Measurements from ENCODE around the gene TRIM44.

TRIM44 gene

GRCh38 chr11:35839368-35840161 lies 177.0 kb downstream of the TRIM44 start:
- Histone ChIP-seq H3K36me3 (ENCODE audit: insufficient read depth, low read length) (no peaks in the 10 kb centered on the region), H3K9ac (ENCODE audit: low read depth, low read length) (no peak overlapping the region), H3K4me1 (ENCODE audit: control insufficient read depth, insufficient read depth, low read length) (no peaks in the 10 kb centered on the region), H3K27me3 (ENCODE audit: control insufficient read depth, insufficient read depth, low read length) (no peaks in the 10 kb centered on the region), H3K4me3 (ENCODE audit: low read length) (no peak overlapping the region), H3K9me3 (replicated peaks; ENCODE audit: low read length) (no peaks in the 10 kb centered on the region), H3K4me2 (ENCODE audit: low read length) (no peak overlapping the region)

- H3K9ac ChIP-seq (ENCODE audit: low read depth, low read length), result no peak overlapping the region
- H3K4me1 ChIP-seq (ENCODE audit: control insufficient read depth, insufficient read depth, low read length), result no peaks in the 10 kb centered on the region
- H3K27me3 ChIP-seq (ENCODE audit: control insufficient read depth, insufficient read depth, low read length), result peaks cover 2% of the 10 kb centered on the region
- no peaks in the 10 kb centered on the region for H3K9me3 ChIP-seq (replicated peaks; ENCODE audit: low read length)
- no peak overlapping the region for H3K4me2 ChIP-seq (ENCODE audit: low read length)
- H3K36me3 ChIP-seq (ENCODE audit: insufficient read depth, low read length), result no peaks in the 10 kb centered on the region
- no peak overlapping the region for H3K4me3 ChIP-seq (ENCODE audit: low read length)
Measured at GRCh38 chr11:35841733-35842132, 179.2 kb downstream of the TRIM44 start.

GRCh38 chr11:35842958-35843357 lies 180.4 kb downstream of the TRIM44 start:
- H3K4me1 ChIP-seq (ENCODE audit: control insufficient read depth, insufficient read depth, low read length), result no peaks in the 10 kb centered on the region
- peaks cover 13% of the 10 kb centered on the region for H3K27me3 ChIP-seq (ENCODE audit: control insufficient read depth, insufficient read depth, low read length)
- H3K9ac ChIP-seq (ENCODE audit: low read depth, low read length), result no peak overlapping the region

DNA sequence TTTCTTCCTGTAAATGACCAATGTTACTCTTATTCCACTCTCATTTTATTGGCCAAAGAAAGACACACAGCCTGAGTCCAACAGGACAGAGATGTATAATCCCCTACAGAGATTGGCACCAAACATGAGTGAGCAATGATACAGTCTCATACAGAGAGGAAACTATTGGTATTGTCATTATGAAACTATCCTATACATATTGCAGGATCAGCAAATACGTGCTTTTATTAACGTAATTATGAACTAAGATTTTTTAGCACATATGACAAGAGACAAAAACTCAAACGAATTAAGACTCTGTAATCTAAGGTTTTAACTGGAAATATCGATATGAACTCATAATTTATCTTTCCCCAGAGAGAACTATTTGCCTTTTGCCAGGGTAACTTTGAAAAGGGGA lies 182.0 kb downstream of the TRIM44 start:
- no peak overlapping the region for H3K4me2 ChIP-seq (ENCODE audit: low read length)
- H3K36me3 ChIP-seq (ENCODE audit: insufficient read depth, low read length), result no peaks in the 10 kb centered on the region
- H3K9ac ChIP-seq (ENCODE audit: low read depth, low read length), result no peak overlapping the region
- no peaks in the 10 kb centered on the region for H3K9me3 ChIP-seq (replicated peaks; ENCODE audit: low read length)
- peaks cover 26% of the 10 kb centered on the region for H3K27me3 ChIP-seq (ENCODE audit: control insufficient read depth, insufficient read depth, low read length)
- H3K4me3 ChIP-seq (ENCODE audit: low read length), result no peak overlapping the region
- no peaks in the 10 kb centered on the region for H3K4me1 ChIP-seq (ENCODE audit: control insufficient read depth, insufficient read depth, low read length)

More at GRCh38 chr11:35842958-35843357, 180.4 kb downstream of the TRIM44 start:
- H3K4me3 ChIP-seq (ENCODE audit: low read length), result no peak overlapping the region
- no peak overlapping the region for H3K4me2 ChIP-seq (ENCODE audit: low read length)
- no peaks in the 10 kb centered on the region for H3K36me3 ChIP-seq (ENCODE audit: insufficient read depth, low read length)
- H3K9me3 ChIP-seq (replicated peaks; ENCODE audit: low read length), result no peaks in the 10 kb centered on the region

DNA sequence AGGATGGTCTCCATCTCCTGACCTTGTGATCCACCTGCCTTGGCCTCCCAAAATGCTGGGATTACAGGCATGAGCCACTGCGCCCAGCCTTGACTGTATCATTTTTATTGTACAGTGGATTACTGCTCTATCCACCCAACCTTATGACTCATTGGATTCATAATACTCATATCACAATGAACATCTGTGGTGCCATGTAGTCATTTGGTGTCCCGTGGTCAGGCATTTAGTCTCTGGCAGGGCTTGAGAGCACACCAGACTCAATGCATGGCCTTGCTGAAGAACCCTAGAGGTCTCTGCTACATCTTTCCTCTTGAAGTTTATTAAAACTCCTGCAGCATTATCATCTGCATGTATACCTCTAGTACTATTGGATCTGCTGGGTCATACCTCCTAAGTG lies 183.3 kb downstream of the TRIM44 start:
- Histone ChIP-seq H3K9me3 (replicated peaks; ENCODE audit: low read length) (no peaks in the 10 kb centered on the region), H3K4me2 (ENCODE audit: low read length) (no peak overlapping the region), H3K27me3 (ENCODE audit: control insufficient read depth, insufficient read depth, low read length) (peaks cover 26% of the 10 kb centered on the region), H3K4me1 (ENCODE audit: control insufficient read depth, insufficient read depth, low read length) (no peaks in the 10 kb centered on the region), H3K4me3 (ENCODE audit: low read length) (no peak overlapping the region), H3K9ac (ENCODE audit: low read depth, low read length) (no peak overlapping the region), H3K36me3 (ENCODE audit: insufficient read depth, low read length) (no peaks in the 10 kb centered on the region)

- no peaks in the 10 kb centered on the region for H3K36me3 ChIP-seq (ENCODE audit: insufficient read depth, low read length)
- H3K9me3 ChIP-seq (replicated peaks; ENCODE audit: low read length), result no peaks in the 10 kb centered on the region
- no peak overlapping the region for H3K4me3 ChIP-seq (ENCODE audit: low read length)
- H3K4me2 ChIP-seq (ENCODE audit: low read length), result no peak overlapping the region
- no peak overlapping the region for H3K9ac ChIP-seq (ENCODE audit: low read depth, low read length)
- no peaks in the 10 kb centered on the region for H3K4me1 ChIP-seq (ENCODE audit: control insufficient read depth, insufficient read depth, low read length)
- peaks cover 26% of the 10 kb centered on the region for H3K27me3 ChIP-seq (ENCODE audit: control insufficient read depth, insufficient read depth, low read length)
Measured at GRCh38 chr11:35846874-35847273, 184.3 kb downstream of the TRIM44 start.

GRCh38 chr11:35847473-35847872 lies 184.9 kb downstream of the TRIM44 start:
- Histone ChIP-seq H3K4me1 (ENCODE audit: control insufficient read depth, insufficient read depth, low read length) (no peaks in the 10 kb centered on the region), H3K36me3 (ENCODE audit: insufficient read depth, low read length) (no peaks in the 10 kb centered on the region), H3K4me2 (ENCODE audit: low read length) (no peak overlapping the region), H3K4me3 (ENCODE audit: low read length) (no peak overlapping the region), H3K9me3 (replicated peaks; ENCODE audit: low read length) (no peaks in the 10 kb centered on the region), H3K9ac (ENCODE audit: low read depth, low read length) (no peak overlapping the region), H3K27me3 (ENCODE audit: control insufficient read depth, insufficient read depth, low read length) (peaks cover 26% of the 10 kb centered on the region)

DNA sequence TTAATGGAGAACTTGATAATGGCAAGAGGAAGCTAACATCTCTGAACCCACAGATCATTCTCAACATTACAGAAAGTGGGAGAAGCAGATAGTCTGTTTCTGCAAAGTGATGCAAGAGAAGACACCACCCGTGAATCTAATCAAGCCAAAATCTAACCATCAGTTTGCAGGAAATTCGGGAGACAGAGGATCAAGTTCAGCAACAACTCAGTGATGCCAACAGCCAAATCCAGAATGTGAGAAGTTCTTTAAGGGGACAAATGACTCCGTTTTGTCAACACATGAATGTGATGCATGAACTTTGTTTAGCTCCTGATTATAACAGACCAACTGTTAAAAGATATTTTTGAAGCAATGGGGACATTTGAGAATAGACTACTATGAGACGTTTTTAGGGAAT lies 186.0 kb downstream of the TRIM44 start:
- Histone ChIP-seq H3K4me2 (ENCODE audit: low read length) (no peak overlapping the region), H3K27me3 (ENCODE audit: control insufficient read depth, insufficient read depth, low read length) (peaks cover 26% of the 10 kb centered on the region), H3K9me3 (replicated peaks; ENCODE audit: low read length) (no peaks in the 10 kb centered on the region), H3K36me3 (ENCODE audit: insufficient read depth, low read length) (no peaks in the 10 kb centered on the region), H3K9ac (ENCODE audit: low read depth, low read length) (no peak overlapping the region), H3K4me3 (ENCODE audit: low read length) (no peak overlapping the region), H3K4me1 (ENCODE audit: control insufficient read depth, insufficient read depth, low read length) (no peaks in the 10 kb centered on the region)

DNA sequence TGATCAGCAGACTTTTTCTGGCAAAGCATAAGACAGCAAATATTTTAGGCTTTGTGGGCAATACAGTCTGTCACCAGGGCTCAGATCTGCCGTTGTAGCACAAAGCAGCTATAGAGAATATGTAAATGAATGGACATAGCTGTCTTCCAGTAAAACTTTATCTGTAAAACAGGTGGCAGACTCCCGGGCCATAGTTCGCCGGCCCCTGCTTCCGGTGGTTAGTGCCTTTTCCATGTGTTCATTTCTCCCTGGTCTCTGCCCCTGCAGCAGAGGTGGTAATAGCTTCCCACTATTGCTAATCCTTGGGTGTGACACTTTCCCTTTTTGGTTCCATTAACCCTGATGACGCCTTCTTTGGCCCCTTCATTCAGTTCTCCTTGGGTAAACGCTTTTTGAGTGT lies 187.6 kb downstream of the TRIM44 start:
- Histone ChIP-seq H3K9me3 (replicated peaks; ENCODE audit: low read length) (no peaks in the 10 kb centered on the region), H3K9ac (ENCODE audit: low read depth, low read length) (no peak overlapping the region), H3K4me3 (ENCODE audit: low read length) (no peak overlapping the region), H3K27me3 (ENCODE audit: control insufficient read depth, insufficient read depth, low read length) (peaks cover 26% of the 10 kb centered on the region), H3K36me3 (ENCODE audit: insufficient read depth, low read length) (no peaks in the 10 kb centered on the region), H3K4me2 (ENCODE audit: low read length) (no peak overlapping the region), H3K4me1 (ENCODE audit: control insufficient read depth, insufficient read depth, low read length) (no peaks in the 10 kb centered on the region)

DNA sequence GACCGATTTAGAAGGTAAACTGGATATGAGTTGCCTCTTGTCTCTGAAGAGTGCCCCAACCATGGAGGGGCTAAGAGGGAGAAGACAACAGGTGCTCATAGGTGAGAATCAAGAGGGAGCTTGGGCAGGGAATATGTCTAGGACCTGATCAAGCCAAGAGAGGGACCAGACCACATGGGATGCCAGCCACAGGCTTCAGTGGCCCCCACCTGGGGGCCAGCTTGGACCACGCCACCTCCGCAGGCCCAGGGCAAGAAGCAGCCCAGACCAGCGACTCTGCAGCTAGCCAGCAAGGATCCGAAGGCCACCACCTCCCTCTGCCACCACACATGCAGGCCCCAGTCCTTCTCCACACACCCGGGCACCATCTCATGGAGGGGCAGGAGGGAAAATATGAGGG lies 188.8 kb downstream of the TRIM44 start:
- Histone ChIP-seq H3K4me3 (ENCODE audit: low read length) (no peak overlapping the region), H3K27me3 (ENCODE audit: control insufficient read depth, insufficient read depth, low read length) (peaks cover 26% of the 10 kb centered on the region), H3K9ac (ENCODE audit: low read depth, low read length) (no peak overlapping the region), H3K4me1 (ENCODE audit: control insufficient read depth, insufficient read depth, low read length) (no peaks in the 10 kb centered on the region), H3K4me2 (ENCODE audit: low read length) (no peak overlapping the region), H3K9me3 (replicated peaks; ENCODE audit: low read length) (no peaks in the 10 kb centered on the region), H3K36me3 (ENCODE audit: insufficient read depth, low read length) (no peaks in the 10 kb centered on the region)

- Histone ChIP-seq H3K4me1 (ENCODE audit: control insufficient read depth, insufficient read depth, low read length) (no peaks in the 10 kb centered on the region), H3K27me3 (ENCODE audit: control insufficient read depth, insufficient read depth, low read length) (peaks cover 23% of the 10 kb centered on the region), H3K9me3 (replicated peaks; ENCODE audit: low read length) (no peaks in the 10 kb centered on the region), H3K9ac (ENCODE audit: low read depth, low read length) (no peak overlapping the region), H3K4me2 (ENCODE audit: low read length) (no peak overlapping the region), H3K4me3 (ENCODE audit: low read length) (no peak overlapping the region), H3K36me3 (ENCODE audit: insufficient read depth, low read length) (no peaks in the 10 kb centered on the region)
Measured at GRCh38 chr11:35852056-35852455, 189.5 kb downstream of the TRIM44 start.

DNA sequence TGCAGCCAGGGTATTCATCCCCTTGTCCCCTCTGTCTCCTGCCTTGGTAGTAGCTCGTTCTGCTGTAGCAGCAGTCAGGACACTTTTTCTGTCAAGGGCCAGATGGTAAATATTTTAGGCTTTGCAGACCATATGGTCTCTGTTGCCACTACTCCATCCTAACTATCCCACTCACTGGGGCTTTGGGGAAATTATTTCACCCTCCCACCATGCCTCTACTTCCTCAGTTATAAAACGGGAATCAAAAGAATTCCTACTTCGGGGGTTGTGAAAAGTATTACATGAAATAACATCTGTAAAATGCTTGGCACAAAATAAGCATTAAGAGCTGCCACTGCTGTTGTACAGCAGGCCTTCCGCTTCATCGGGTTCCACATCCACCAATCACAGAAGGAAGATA lies 191.4 kb downstream of the TRIM44 start:
- no peak overlapping the region for H3K9ac ChIP-seq (ENCODE audit: low read depth, low read length)
- H3K4me2 ChIP-seq (ENCODE audit: low read length), result no peak overlapping the region
- no peaks in the 10 kb centered on the region for H3K36me3 ChIP-seq (ENCODE audit: insufficient read depth, low read length)
- H3K4me3 ChIP-seq (ENCODE audit: low read length), result no peak overlapping the region
- H3K9me3 ChIP-seq (replicated peaks; ENCODE audit: low read length), result no peaks in the 10 kb centered on the region
- peaks cover 5% of the 10 kb centered on the region for H3K27me3 ChIP-seq (ENCODE audit: control insufficient read depth, insufficient read depth, low read length)
- no peaks in the 10 kb centered on the region for H3K4me1 ChIP-seq (ENCODE audit: control insufficient read depth, insufficient read depth, low read length)

Data from skeletal muscle satellite cell (primary cell).